GM12892 (cell line): ENCODE data around the gene SF3B6.
A peak's percentile ranks its signal among the peaks of the same experiment; 100 is the strongest.

Experiments used
- DNase-seq: peaks from one replicate; pipeline ENCODE4 v3.0.0; 2011; ENCODE audit not compliant: insufficient read length
- FAIRE-seq: peaks from 2 replicates; lab custom pipeline; 2011; peaks lifted over from hg19 to GRCh38; lab: Jason Lieb, UNC
- POLR2A ChIP-seq: IDR thresholded peaks from 2 replicates; pipeline ENCODE4 v1.6.1; 2011; ENCODE audit warnings: low read depth, low read length, control low read depth
- POLR2AphosphoS5 ChIP-seq: IDR thresholded peaks from 2 replicates; pipeline ENCODE4 v1.6.1; 2011; ENCODE audit warnings: low read depth, low read length, control low read depth
- TAF1 ChIP-seq: IDR thresholded peaks from 2 replicates; pipeline ENCODE4 v1.6.1; 2011; ENCODE audit warnings: low read depth, mild to moderate bottlenecking, control low read depth, low read length, borderline replicate concordance

The SF3B6 gene

GRCh38 chr2:24087032-24087431 is 10.9 kb upstream of the SF3B6 start:
- no peak for FAIRE-seq
- no peak for DNase-seq
- no peak for TF ChIP-seq POLR2A
- no peak for TF ChIP-seq POLR2AphosphoS5
- no peak for TF ChIP-seq TAF1

DNA sequence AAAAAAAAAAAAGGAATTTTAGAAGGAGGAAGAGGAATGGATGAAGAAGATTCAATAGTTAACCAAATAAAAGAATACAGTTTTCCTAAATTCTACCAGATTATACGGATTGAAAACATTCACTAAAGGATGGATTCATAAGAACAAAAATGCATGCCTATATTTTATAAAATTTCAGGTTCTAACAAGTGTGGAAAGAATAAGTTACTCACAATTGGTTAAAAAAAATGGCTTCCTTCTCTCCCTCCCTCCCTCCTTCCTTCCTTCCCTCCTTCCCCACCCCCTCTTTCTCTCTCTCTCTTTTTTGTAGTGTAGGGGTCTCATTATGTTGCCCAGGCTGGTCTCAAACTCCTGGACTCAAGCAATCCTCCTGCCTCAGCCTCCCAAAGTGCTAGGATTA is 10.1 kb upstream of the SF3B6 start:
- DNase-seq = no peak
- FAIRE-seq = no peak
- TF ChIP-seq POLR2A = no peak
- no peak for TF ChIP-seq TAF1
- no peak for TF ChIP-seq POLR2AphosphoS5

- TF ChIP-seq POLR2A (no peak), POLR2AphosphoS5 (no peak), TAF1 (no peak)
- DNase-seq (no peak), FAIRE-seq (no peak)
Observed at GRCh38 chr2:24085200-24085489, 9.0 kb upstream of the SF3B6 start.

- peak; percentile 92 for DNase-seq
- no peak for TF ChIP-seq TAF1
- TF ChIP-seq POLR2A = peak; percentile 11; the same call in 1 of the 2 replicates
- FAIRE-seq = peak; percentile 78
Observed at GRCh38 chr2:24084386-24085199, 8.5 kb upstream of the SF3B6 start, which contains the start of gene TP53I3. Gene TP53I3 (minus strand): TSS chr2:24084834. CDS start chr2:24084326, 508 bp downstream.

GRCh38 chr2:24083567-24084385 is 7.7 kb upstream of the SF3B6 start:
- TF ChIP-seq TAF1 (peak; percentile 51; the same call in 1 of the 2 replicates), POLR2AphosphoS5 (no peak), POLR2A (peak; percentile 70)
- DNase-seq (peak; percentile 72), FAIRE-seq (peak; percentile 89)

DNA sequence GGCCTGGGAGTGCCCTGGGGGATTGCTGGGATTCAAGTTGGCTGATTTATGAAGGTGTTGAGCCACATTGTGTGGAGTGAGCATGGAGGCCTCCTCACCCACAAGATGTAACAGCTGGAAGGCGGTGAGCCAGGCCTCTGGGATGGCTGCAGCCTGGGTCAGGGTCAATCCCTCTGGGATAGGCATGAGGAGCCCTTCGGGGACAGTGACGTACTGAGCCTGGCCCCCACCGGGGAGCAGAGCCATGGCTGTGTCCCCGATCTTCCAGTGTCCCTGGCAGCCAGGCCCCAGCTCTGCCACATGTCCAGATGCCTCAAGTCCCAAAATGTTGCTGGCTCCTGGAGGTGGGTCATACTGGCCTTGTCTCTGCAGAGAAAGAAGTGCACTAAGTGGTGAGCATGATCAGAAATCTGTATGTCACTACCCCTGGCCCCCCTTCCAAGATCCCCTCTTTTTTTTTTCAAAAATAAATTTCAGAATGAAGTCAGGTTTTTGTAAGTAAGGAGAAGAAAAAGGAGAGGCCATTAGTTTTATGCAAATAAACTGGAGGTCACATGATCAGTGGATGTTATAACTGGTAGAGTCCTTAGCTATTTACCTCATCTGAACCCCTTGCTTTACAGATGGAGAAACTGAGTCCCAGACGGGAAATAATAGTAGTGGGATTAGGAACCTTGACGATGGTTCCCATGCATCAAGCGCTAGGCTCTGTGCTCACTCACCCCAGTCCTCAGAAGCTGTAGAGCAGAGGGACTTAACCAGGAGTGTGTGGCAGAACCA is 6.9 kb upstream of the SF3B6 start:
- FAIRE-seq = no peak
- no peak for TF ChIP-seq TAF1
- no peak for TF ChIP-seq POLR2AphosphoS5
- no peak for TF ChIP-seq POLR2A
- no peak for DNase-seq

DNA sequence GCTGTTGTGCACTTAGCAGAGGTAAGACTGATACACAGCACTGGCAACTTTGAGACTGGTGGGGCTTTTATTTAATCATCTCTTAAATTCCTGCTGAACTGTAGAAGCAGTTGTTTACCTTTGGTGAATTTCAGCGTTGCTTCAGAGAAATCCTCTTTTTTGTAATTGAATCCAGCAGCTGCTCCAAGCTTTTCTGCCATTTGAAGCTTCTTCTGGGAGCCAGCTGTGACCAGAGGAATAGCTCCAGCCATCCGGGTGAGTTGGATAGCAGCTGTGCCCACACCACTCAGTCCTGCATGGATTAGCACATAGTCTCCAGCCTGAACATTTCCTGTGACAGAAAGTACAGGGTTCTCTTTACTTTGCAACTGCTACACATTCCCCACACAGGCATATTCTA is 4.6 kb upstream of the SF3B6 start:
- FAIRE-seq (no peak), DNase-seq (no peak)
- no peak for TF ChIP-seq TAF1
- TF ChIP-seq POLR2A = no peak
- no peak for TF ChIP-seq POLR2AphosphoS5

DNA sequence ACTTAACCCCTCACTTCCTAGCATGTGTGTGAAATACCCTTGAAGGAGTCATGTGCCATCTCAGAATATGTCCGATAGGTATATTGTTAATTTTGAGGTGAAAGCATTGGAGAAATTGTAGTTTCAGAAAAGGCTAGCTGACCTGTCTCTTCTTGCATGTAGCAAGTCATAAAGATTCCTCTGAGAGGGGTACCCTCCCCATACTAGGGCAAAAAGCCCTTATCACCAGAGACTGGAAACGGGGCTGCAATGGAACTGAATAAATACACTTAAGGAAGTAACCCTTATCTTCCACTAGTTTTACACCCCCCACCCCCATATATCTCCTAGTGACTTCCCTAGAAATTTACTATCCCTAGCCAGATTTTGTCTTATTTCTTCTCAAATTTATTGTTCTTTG is 1.8 kb upstream of the SF3B6 start:
- DNase-seq = no peak
- FAIRE-seq = no peak
- TF ChIP-seq POLR2A = no peak
- no peak for TF ChIP-seq TAF1
- TF ChIP-seq POLR2AphosphoS5 = no peak

DNA sequence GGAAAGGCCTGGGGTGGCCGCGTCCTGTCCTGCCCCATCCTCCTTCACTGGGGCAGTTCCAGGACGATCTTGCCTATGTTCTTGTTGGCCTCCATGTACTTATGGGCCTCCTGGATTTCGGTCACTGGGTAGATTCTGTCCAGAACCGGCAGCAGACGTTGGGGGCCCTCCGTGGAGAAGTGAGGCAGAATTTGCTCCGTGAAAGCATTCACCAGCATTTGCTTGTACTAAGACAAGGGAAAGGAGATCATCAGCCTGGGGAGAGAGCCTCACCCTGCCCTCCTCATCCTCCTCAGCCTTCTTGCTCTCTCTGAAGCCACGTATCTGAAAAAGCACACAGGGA is 1.4 kb upstream of the SF3B6 start:
- TF ChIP-seq POLR2AphosphoS5 (no peak), POLR2A (no peak), TAF1 (no peak)
- no peak for DNase-seq
- FAIRE-seq = peak; percentile 50

DNA sequence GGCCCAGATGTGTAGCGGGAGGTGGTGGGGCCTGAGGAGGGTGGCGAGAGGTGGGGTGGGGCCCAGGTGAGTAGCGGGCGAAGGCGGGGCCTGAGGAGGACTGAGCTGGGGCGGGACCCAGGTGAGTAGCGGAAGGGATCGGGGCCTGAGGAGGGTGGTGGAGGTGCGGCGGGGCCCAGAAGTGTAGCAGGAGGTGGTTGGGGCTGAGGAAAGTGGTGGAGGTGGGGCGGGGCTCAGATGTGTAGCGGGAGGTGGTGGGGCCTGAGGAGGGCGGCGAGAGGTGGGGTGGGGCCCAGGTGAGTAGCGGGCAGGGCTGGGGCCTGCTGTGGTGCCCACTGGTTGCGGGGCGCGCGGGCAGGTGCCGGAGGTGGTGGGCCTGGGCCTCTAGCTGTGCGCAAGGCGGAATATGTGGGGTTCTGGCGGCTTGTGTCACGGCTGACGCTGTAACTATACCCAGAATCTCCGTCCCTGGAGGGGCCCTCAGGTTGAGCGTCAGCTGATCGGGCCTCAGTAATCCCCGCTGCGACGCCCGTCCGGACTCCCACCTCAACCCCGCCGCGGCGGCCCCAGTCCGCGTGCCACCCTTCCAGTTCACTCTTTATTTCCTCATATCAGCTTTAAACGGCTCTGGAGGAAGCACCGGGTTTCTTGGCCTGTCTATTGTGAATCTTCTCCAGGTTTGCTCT is 866 bp upstream of the SF3B6 start:
- DNase-seq (no peak), FAIRE-seq (no peak)
- TF ChIP-seq TAF1 (no peak), POLR2AphosphoS5 (no peak), POLR2A (no peak)
